Measurements from ENCODE around the gene SYNDIG1.

SYNDIG1 gene

GRCh38 chr20:24422091-24422760 is 47.2 kb upstream of the SYNDIG1 start:
- ATAC-seq (ENCODE audit: low read depth) = no peak
- no peak for TF ChIP-seq CTCF (IDR thresholded peaks at IDR 0.05; ENCODE audit: poor library complexity, severe bottlenecking)
- no peak overlapping the region for H3K27ac ChIP-seq (ENCODE audit: poor library complexity, severe bottlenecking)

DNA sequence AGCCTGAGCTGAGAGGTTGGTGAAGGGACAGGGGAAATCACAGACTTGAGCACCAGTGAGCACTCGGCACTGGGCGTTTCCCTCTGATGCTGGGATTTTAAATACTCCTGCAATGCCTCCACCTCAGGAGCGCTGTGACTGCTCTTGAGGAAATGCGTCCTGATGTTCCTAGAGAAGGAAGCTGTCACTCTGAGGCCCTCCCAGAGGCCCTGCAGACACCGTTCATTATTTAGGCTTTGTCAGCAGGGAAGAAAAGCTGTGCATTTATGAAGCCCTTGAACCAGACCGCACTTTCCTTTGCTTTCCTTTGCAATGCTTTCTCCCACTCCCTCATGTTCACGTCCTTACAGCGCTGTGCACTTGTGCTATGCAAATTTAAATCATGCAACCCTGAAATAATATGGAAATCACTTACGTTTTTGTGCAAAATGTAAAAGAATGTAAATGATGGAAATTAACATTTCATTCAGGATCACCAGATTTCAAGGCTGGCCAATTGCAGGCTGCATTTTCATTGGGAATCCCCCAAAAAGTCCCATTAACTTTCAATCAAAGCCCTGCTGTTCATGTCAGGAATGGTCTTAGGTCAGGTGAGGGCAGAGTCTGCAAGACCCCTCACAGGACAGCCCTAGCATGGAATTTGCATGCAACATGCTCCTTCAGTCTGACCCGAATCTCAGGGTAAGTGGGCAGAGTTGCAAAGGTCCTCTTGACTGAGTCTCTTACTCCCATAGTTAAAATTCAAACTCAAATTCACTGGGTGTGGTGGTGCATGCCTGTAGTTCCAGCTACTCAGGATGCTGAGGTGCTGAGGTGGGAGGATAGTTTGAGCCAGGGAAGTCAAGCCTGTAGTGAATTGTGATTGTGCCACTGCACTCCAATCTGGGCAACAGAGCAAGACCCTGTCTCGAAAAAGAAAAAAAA is 45.8 kb upstream of the SYNDIG1 start:
- no peak overlapping the region for H3K4me3 ChIP-seq (ENCODE audit: severe bottlenecking)
- ATAC-seq (ENCODE audit: low read depth) = no peak

More at GRCh38 chr20:24422091-24422760, 47.2 kb upstream of the SYNDIG1 start:
- Histone ChIP-seq H3K4me1 (ENCODE audit: insufficient read depth, poor library complexity, severe bottlenecking) (no peaks in the 10 kb centered on the region), H3K36me3 (ENCODE audit: low read depth) (no peaks in the 10 kb centered on the region), H3K4me3 (ENCODE audit: severe bottlenecking) (no peak overlapping the region), H3K9me3 (ENCODE audit: severe bottlenecking) (no peaks in the 10 kb centered on the region), H3K27me3 (ENCODE audit: insufficient read depth, poor library complexity, severe bottlenecking) (peaks cover 14% of the 10 kb centered on the region)
- no peak for DNase-seq (ENCODE audit: low spot score)

DNA sequence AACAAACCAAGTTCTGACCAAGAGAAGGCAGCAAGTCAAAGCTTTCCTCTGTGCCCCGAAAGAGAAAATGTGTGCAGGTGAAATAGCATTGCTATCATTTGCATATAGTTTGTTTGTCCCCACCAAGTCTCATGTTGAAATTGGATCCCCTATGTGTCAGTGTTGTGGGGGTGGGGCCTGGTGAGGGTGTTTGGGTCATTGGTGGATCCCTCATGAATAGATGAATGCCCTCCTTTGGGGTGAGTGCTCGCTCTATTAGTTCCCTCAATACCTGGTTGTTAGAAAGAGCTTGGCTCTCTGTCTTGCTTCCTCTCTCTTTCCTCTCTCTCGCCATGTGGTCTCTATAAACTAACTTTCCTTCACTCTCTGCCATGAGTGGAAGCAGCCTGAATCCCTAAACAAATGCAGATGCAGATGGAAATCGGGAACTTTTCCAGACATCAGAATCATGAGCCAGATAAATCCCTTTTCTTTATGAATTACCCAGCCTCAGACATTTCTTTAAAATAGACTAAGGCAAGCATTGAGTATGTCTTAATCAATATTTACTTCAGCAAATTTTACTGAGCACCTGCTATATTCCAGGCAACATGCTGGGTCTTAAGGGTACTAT is 43.8 kb upstream of the SYNDIG1 start:
- ATAC-seq (ENCODE audit: low read depth) (no peak), DNase-seq (ENCODE audit: low spot score) (no peak)
- Histone ChIP-seq H3K36me3 (ENCODE audit: low read depth) (no peaks in the 10 kb centered on the region), H3K4me3 (ENCODE audit: severe bottlenecking) (no peak overlapping the region), H3K4me1 (ENCODE audit: insufficient read depth, poor library complexity, severe bottlenecking) (no peaks in the 10 kb centered on the region), H3K9me3 (ENCODE audit: severe bottlenecking) (no peaks in the 10 kb centered on the region), H3K27me3 (ENCODE audit: insufficient read depth, poor library complexity, severe bottlenecking) (peaks cover 20% of the 10 kb centered on the region), H3K27ac (ENCODE audit: poor library complexity, severe bottlenecking) (no peak overlapping the region)
- no peak for TF ChIP-seq CTCF (IDR thresholded peaks at IDR 0.05; ENCODE audit: poor library complexity, severe bottlenecking)

More for the DNA sequence above, 45.8 kb upstream of the SYNDIG1 start:
- Histone ChIP-seq H3K9me3 (ENCODE audit: severe bottlenecking) (no peaks in the 10 kb centered on the region), H3K4me1 (ENCODE audit: insufficient read depth, poor library complexity, severe bottlenecking) (no peaks in the 10 kb centered on the region), H3K27ac (ENCODE audit: poor library complexity, severe bottlenecking) (no peak overlapping the region), H3K27me3 (ENCODE audit: insufficient read depth, poor library complexity, severe bottlenecking) (peaks cover 20% of the 10 kb centered on the region), H3K36me3 (ENCODE audit: low read depth) (no peaks in the 10 kb centered on the region)
- DNase-seq (ENCODE audit: low spot score) = no peak
- no peak for TF ChIP-seq CTCF (IDR thresholded peaks at IDR 0.05; ENCODE audit: poor library complexity, severe bottlenecking)

GRCh38 chr20:24431279-24432045 is 38.0 kb upstream of the SYNDIG1 start:
- DNase-seq (ENCODE audit: low spot score) (no peak), ATAC-seq (ENCODE audit: low read depth) (no peak)

More at GRCh38 chr20:24431279-24432045, 38.0 kb upstream of the SYNDIG1 start:
- Histone ChIP-seq H3K27me3 (ENCODE audit: insufficient read depth, poor library complexity, severe bottlenecking) (peaks cover 19% of the 10 kb centered on the region), H3K4me1 (ENCODE audit: insufficient read depth, poor library complexity, severe bottlenecking) (no peaks in the 10 kb centered on the region), H3K27ac (ENCODE audit: poor library complexity, severe bottlenecking) (no peak overlapping the region), H3K9me3 (ENCODE audit: severe bottlenecking) (no peaks in the 10 kb centered on the region), H3K4me3 (ENCODE audit: severe bottlenecking) (no peak overlapping the region), H3K36me3 (ENCODE audit: low read depth) (no peaks in the 10 kb centered on the region)
- no peak for TF ChIP-seq CTCF (IDR thresholded peaks at IDR 0.05; ENCODE audit: poor library complexity, severe bottlenecking)

Measured in RWPE2 (cell line).